ENCODE measurements around the gene STRA8.
"Not testable (repeated sequence)": the region's sequence is repeated elsewhere in the genome, so short reads cannot be mapped to it uniquely, and the experiment has no call there.

STRA8 gene

GRCh38 chr7:135208102-135208793, 25.4 kb upstream of the STRA8 start:
- Histone ChIP-seq H3K4me3 (ENCODE audit: low read length) (no peak overlapping the region), H3K9me3 (ENCODE audit: low read length) (no peaks in the 10 kb centered on the region), H3K4me1 (ENCODE audit: insufficient read depth, low read length) (peaks cover 7% of the 10 kb centered on the region), H3K36me3 (ENCODE audit: insufficient read depth, low read length) (peaks cover 10% of the 10 kb centered on the region), H3K27me3 (ENCODE audit: insufficient read depth, low read length) (no peaks in the 10 kb centered on the region), H2AFZ (ENCODE audit: low read depth, low read length) (no peak overlapping the region)

GRCh38 chr7:135209225-135209834, 24.3 kb upstream of the STRA8 start:
- peaks cover 4% of the 10 kb centered on the region for H3K36me3 ChIP-seq (ENCODE audit: insufficient read depth, low read length)
- no peak overlapping the region for H2AFZ ChIP-seq (ENCODE audit: low read depth, low read length)
- H3K27me3 ChIP-seq (ENCODE audit: insufficient read depth, low read length), result no peaks in the 10 kb centered on the region
- H3K4me3 ChIP-seq (ENCODE audit: low read length), result no peak overlapping the region
- H3K9me3 ChIP-seq (ENCODE audit: low read length), result no peaks in the 10 kb centered on the region
- H3K4me1 ChIP-seq (ENCODE audit: insufficient read depth, low read length), result peaks cover 7% of the 10 kb centered on the region

GRCh38 chr7:135210888-135211178, 22.8 kb upstream of the STRA8 start:
- H3K4me1 ChIP-seq (ENCODE audit: insufficient read depth, low read length), result peaks cover 7% of the 10 kb centered on the region
- peaks cover 2% of the 10 kb centered on the region for H3K36me3 ChIP-seq (ENCODE audit: insufficient read depth, low read length)
- peak overlapping the region; percentile 92 for H3K4me3 ChIP-seq (ENCODE audit: low read length)
- H3K27me3 ChIP-seq (ENCODE audit: insufficient read depth, low read length), result no peaks in the 10 kb centered on the region
- no peaks in the 10 kb centered on the region for H3K9me3 ChIP-seq (ENCODE audit: low read length)
- H2AFZ ChIP-seq (ENCODE audit: low read depth, low read length), result peak overlapping the region; percentile 89

- H3K4me1 ChIP-seq (ENCODE audit: insufficient read depth, low read length), result peaks cover 7% of the 10 kb centered on the region
- no peaks in the 10 kb centered on the region for H3K9me3 ChIP-seq (ENCODE audit: low read length)
- H3K36me3 ChIP-seq (ENCODE audit: insufficient read depth, low read length), result no peaks in the 10 kb centered on the region
- peak within 1 kb of the TSS; percentile 92 for H3K4me3 ChIP-seq (ENCODE audit: low read length)
- H2AFZ ChIP-seq (ENCODE audit: low read depth, low read length), result peak within 1 kb of the TSS; percentile 89
- H3K27me3 ChIP-seq (ENCODE audit: insufficient read depth, low read length), result no peaks in the 10 kb centered on the region
Observed at GRCh38 chr7:135211179-135211945, 22.3 kb upstream of the STRA8 start, which contains the start of gene WDR91. WDR91 (minus strand) TSS chr7:135211526; CDS start chr7:135211502, 24 bp downstream.

GRCh38 chr7:135211946-135212685, 21.5 kb upstream of the STRA8 start:
- not testable (repeated sequence) for H3K9me3 ChIP-seq (ENCODE audit: low read length); H3K36me3 ChIP-seq (ENCODE audit: insufficient read depth, low read length); H3K27me3 ChIP-seq (ENCODE audit: insufficient read depth, low read length); H3K4me1 ChIP-seq (ENCODE audit: insufficient read depth, low read length)
- Histone ChIP-seq H3K4me3 (ENCODE audit: low read length) (peak overlapping the region; percentile 71), H2AFZ (ENCODE audit: low read depth, low read length) (peak overlapping the region; percentile 89)

GRCh38 chr7:135213831-135214230, 19.8 kb upstream of the STRA8 start:
- Histone ChIP-seq H3K27me3 (ENCODE audit: insufficient read depth, low read length) (no peaks in the 10 kb centered on the region), H3K4me3 (ENCODE audit: low read length) (no peak overlapping the region), H2AFZ (ENCODE audit: low read depth, low read length) (no peak overlapping the region), H3K4me1 (ENCODE audit: insufficient read depth, low read length) (peaks cover 7% of the 10 kb centered on the region), H3K9me3 (ENCODE audit: low read length) (no peaks in the 10 kb centered on the region), H3K36me3 (ENCODE audit: insufficient read depth, low read length) (no peaks in the 10 kb centered on the region)

- Histone ChIP-seq H3K4me1 (ENCODE audit: insufficient read depth, low read length) (peaks cover 7% of the 10 kb centered on the region), H2AFZ (ENCODE audit: low read depth, low read length) (no peak overlapping the region), H3K9me3 (ENCODE audit: low read length) (no peaks in the 10 kb centered on the region), H3K27me3 (ENCODE audit: insufficient read depth, low read length) (peaks cover 2% of the 10 kb centered on the region), H3K36me3 (ENCODE audit: insufficient read depth, low read length) (no peaks in the 10 kb centered on the region), H3K4me3 (ENCODE audit: low read length) (no peak overlapping the region)
Observed at GRCh38 chr7:135215180-135215579, 18.5 kb upstream of the STRA8 start.

- peaks cover 6% of the 10 kb centered on the region for H3K4me1 ChIP-seq (ENCODE audit: insufficient read depth, low read length)
- H2AFZ ChIP-seq (ENCODE audit: low read depth, low read length), result no peak overlapping the region
- peaks cover 2% of the 10 kb centered on the region for H3K27me3 ChIP-seq (ENCODE audit: insufficient read depth, low read length)
- H3K9me3 ChIP-seq (ENCODE audit: low read length), result no peaks in the 10 kb centered on the region
- H3K4me3 ChIP-seq (ENCODE audit: low read length), result no peak overlapping the region
- H3K36me3 ChIP-seq (ENCODE audit: insufficient read depth, low read length), result no peaks in the 10 kb centered on the region
Observed at GRCh38 chr7:135215698-135216097, 17.9 kb upstream of the STRA8 start.

GRCh38 chr7:135217645-135218509, 15.8 kb upstream of the STRA8 start:
- Histone ChIP-seq H3K4me3 (ENCODE audit: low read length) (no peak overlapping the region), H2AFZ (ENCODE audit: low read depth, low read length) (no peak overlapping the region), H3K9me3 (ENCODE audit: low read length) (no peaks in the 10 kb centered on the region), H3K4me1 (ENCODE audit: insufficient read depth, low read length) (no peaks in the 10 kb centered on the region), H3K27me3 (ENCODE audit: insufficient read depth, low read length) (peaks cover 2% of the 10 kb centered on the region), H3K36me3 (ENCODE audit: insufficient read depth, low read length) (no peaks in the 10 kb centered on the region)

GRCh38 chr7:135224027-135224426, 9.6 kb upstream of the STRA8 start:
- Histone ChIP-seq H3K36me3 (ENCODE audit: insufficient read depth, low read length) (no peaks in the 10 kb centered on the region), H3K27me3 (ENCODE audit: insufficient read depth, low read length) (peaks cover 2% of the 10 kb centered on the region), H3K4me3 (ENCODE audit: low read length) (no peak overlapping the region), H2AFZ (ENCODE audit: low read depth, low read length) (no peak overlapping the region), H3K4me1 (ENCODE audit: insufficient read depth, low read length) (no peaks in the 10 kb centered on the region), H3K9me3 (ENCODE audit: low read length) (no peaks in the 10 kb centered on the region)

- H2AFZ ChIP-seq (ENCODE audit: low read depth, low read length), result no peak overlapping the region
- H3K9me3 ChIP-seq (ENCODE audit: low read length), result no peaks in the 10 kb centered on the region
- H3K36me3 ChIP-seq (ENCODE audit: insufficient read depth, low read length), result no peaks in the 10 kb centered on the region
- H3K4me3 ChIP-seq (ENCODE audit: low read length), result no peak overlapping the region
- no peaks in the 10 kb centered on the region for H3K27me3 ChIP-seq (ENCODE audit: insufficient read depth, low read length)
- no peaks in the 10 kb centered on the region for H3K4me1 ChIP-seq (ENCODE audit: insufficient read depth, low read length)
Observed at GRCh38 chr7:135231686-135232085, 2.0 kb upstream of the STRA8 start.

- Histone ChIP-seq H3K36me3 (ENCODE audit: insufficient read depth, low read length) (no peaks in the 10 kb centered on the region), H3K9me3 (ENCODE audit: low read length) (no peaks in the 10 kb centered on the region), H3K4me3 (ENCODE audit: low read length) (no peak overlapping the region), H3K27me3 (ENCODE audit: insufficient read depth, low read length) (no peaks in the 10 kb centered on the region), H3K4me1 (ENCODE audit: insufficient read depth, low read length) (no peaks in the 10 kb centered on the region), H2AFZ (ENCODE audit: low read depth, low read length) (no peak overlapping the region)
Observed at GRCh38 chr7:135232087-135232486, 1.6 kb upstream of the STRA8 start.
